ENCODE results near the gene SLC2A10.
A peak's percentile ranks its signal among the peaks of the same experiment; 100 is the strongest.

GRCh38 chr20:46681032-46681854, 28.2 kb upstream of the SLC2A10 start:
- peak; percentile 74 to 88 (median 82) for TF ChIP-seq CTCF (IDR thresholded peaks at IDR 0.05)
- no peak for TF ChIP-seq POLR2AphosphoS5 (IDR thresholded peaks at IDR 0.05)
- no peak for TF ChIP-seq EP300 (IDR thresholded peaks at IDR 0.05; ENCODE audit: low read depth)
